GM12865 (cell line): ENCODE results near the gene SIGLEC9.

ENCODE experiments used
- DNase-seq: peaks from one replicate; pipeline ENCODE4 v3.0.0; 2010; ENCODE audit warnings: low read depth
- H3K4me3 ChIP-seq: 2 replicates; pipeline ENCODE4 v1.5.1; 2011; ENCODE audit warnings: mild to moderate bottlenecking, low read depth, low read length, control low read depth
- CTCF ChIP-seq: IDR thresholded peaks from 2 replicates; pipeline ENCODE4 v1.5.1; 2011; ENCODE audit warnings: low read length, control low read depth, low read depth, inconsistent platforms; ENCODE audit not compliant: insufficient read depth; ENCODE audit errors: missing control alignments

SIGLEC9 gene

GRCh38 chr19:51124729-51125128 lies at the start of gene SIGLEC9:
SIGLEC9 (plus strand) TSS chr19:51124906; CDS start chr19:51124975, 69 bp downstream.
- no peak for TF ChIP-seq CTCF
- no peak within 1 kb of the TSS for H3K4me3 ChIP-seq
- no peak for DNase-seq

- DNase-seq: no peak
- TF ChIP-seq CTCF: no peak
- no peak overlapping the region for H3K4me3 ChIP-seq
Observed at GRCh38 chr19:51075998-51076397, 48.7 kb upstream of the SIGLEC9 start.

- DNase-seq: no peak
- H3K4me3 ChIP-seq: no peak overlapping the region
- no peak for TF ChIP-seq CTCF
Observed at GRCh38 chr19:51076631-51077213, 48.0 kb upstream of the SIGLEC9 start.

- H3K4me3 ChIP-seq: no peak overlapping the region
- TF ChIP-seq CTCF: no peak
- no peak for DNase-seq
Observed at GRCh38 chr19:51078104-51078503, 46.6 kb upstream of the SIGLEC9 start.

- no peak for TF ChIP-seq CTCF
- H3K4me3 ChIP-seq: no peak overlapping the region
Observed at GRCh38 chr19:51078731-51079130, 46.0 kb upstream of the SIGLEC9 start.

GRCh38 chr19:51079481-51080110 lies 45.1 kb upstream of the SIGLEC9 start:
- DNase-seq: no peak
- H3K4me3 ChIP-seq: no peak overlapping the region
- TF ChIP-seq CTCF: no peak

More at GRCh38 chr19:51078731-51079130, 46.0 kb upstream of the SIGLEC9 start:
- no peak for DNase-seq

- DNase-seq: no peak
- no peak for TF ChIP-seq CTCF
- H3K4me3 ChIP-seq: no peak overlapping the region
Observed at GRCh38 chr19:51081476-51081875, 43.2 kb upstream of the SIGLEC9 start.
